ENCODE results near the gene EVL. TPM values are rescaled to one million over a fixed set of nuclear protein-coding genes. Genes with fewer than 3 reads are reported as not detected.

EVL gene
- polyA plus RNA-seq, 2 of the 4 experiments (the other 2 are of a cell fraction), result 14.8 to 32.9 TPM

- FAIRE-seq (no peak), ATAC-seq (no peak), DNase-seq (ENCODE audit: low read depth in 1 of 2, low spot score in 1 of 2) (no peak)
- no peak overlapping the region for H3K4me2 ChIP-seq
- H3K4me1 ChIP-seq, result no peaks in the 10 kb centered on the region
- no peak for TF ChIP-seq GATA3 (IDR thresholded peaks at IDR 0.05; ENCODE audit: borderline replicate concordance)
- TF ChIP-seq POLR2A (IDR thresholded peaks at IDR 0.05; ENCODE audit: low read length), result no peak
- no peak for TF ChIP-seq NFE2L2 (conservative IDR thresholded peaks at IDR 0.05; ENCODE audit: low read length)
- no peak for TF ChIP-seq CBX2 (IDR thresholded peaks at IDR 0.05; ENCODE audit: borderline replicate concordance, low read depth)
- TF ChIP-seq HMGXB4 (CRISPR knock-in tag; IDR thresholded peaks at IDR 0.05; ENCODE audit: borderline replicate concordance), result no peak
- TF ChIP-seq NPAS2 (CRISPR knock-in tag; IDR thresholded peaks at IDR 0.05; ENCODE audit: borderline replicate concordance), result no peak
- no peak for TF ChIP-seq CTCF (IDR thresholded peaks at IDR 0.05)
- no peak for TF ChIP-seq ESRRA (IDR thresholded peaks at IDR 0.05; ENCODE audit: borderline replicate concordance, low read length)
- no peak for TF ChIP-seq ZC3H11A (IDR thresholded peaks at IDR 0.05)
- TF ChIP-seq FOXS1 (CRISPR knock-in tag; IDR thresholded peaks at IDR 0.05), result no peak
- no peak for TF ChIP-seq RAD21 (conservative IDR thresholded peaks at IDR 0.05 in 1 of 2, IDR thresholded peaks at IDR 0.05 in 1 of 2)
- TF ChIP-seq MAFK (IDR thresholded peaks at IDR 0.05; ENCODE audit: partially characterized antibody), result no peak
- no peak for TF ChIP-seq REST (IDR thresholded peaks at IDR 0.05)
- ChIA-PET CTCF (interaction anchor here (1.0 to 9.1 kb wide), 3 partner anchors 23 to 102 kb away, joined by 3 to 52 read pairs (median 5); no protein-coding TSS in a partner anchor), POLR2A (no interaction called here)
- no peak overlapping the region for H3K4me3 ChIP-seq
- H3K27ac ChIP-seq, result no peak overlapping the region
- 97% methylated on average over 6 of the region's 6 CpGs for WGBS (ENCODE audit: missing lambda C conversion rate)
- no peaks in the 10 kb centered on the region for H3K9me3 ChIP-seq
These were observed 20.2 kb downstream of the EVL start for GRCh38 chr14:100085462-100085861.

- H3K9me3 ChIP-seq, result no peaks in the 10 kb centered on the region
- no peaks in the 10 kb centered on the region for H3K4me1 ChIP-seq
- no peak overlapping the region for H3K4me2 ChIP-seq
- DNase-seq (ENCODE audit: low read depth in 1 of 2, low spot score in 1 of 2), result no peak
- ChIA-PET POLR2A (no interaction called here), CTCF (interaction anchor here (1.0 to 9.1 kb wide), 4 partner anchors 10 to 103 kb away, joined by 3 to 52 read pairs (median 4); no protein-coding TSS in a partner anchor)
- WGBS (ENCODE audit: missing lambda C conversion rate), result 95% methylated on average over 5 of the region's 5 CpGs
- no peak overlapping the region for H3K27ac ChIP-seq
- no peak for FAIRE-seq
- no peak for ATAC-seq
- H3K4me3 ChIP-seq, result no peak overlapping the region
- no peak for TF ChIP-seq MYC (IDR thresholded peaks at IDR 0.05; ENCODE audit: borderline replicate concordance, low read length)
- TF ChIP-seq ATOH8 (CRISPR knock-in tag; IDR thresholded peaks at IDR 0.05; ENCODE audit: low read depth), result no peak
- TF ChIP-seq FOXS1 (CRISPR knock-in tag; IDR thresholded peaks at IDR 0.05), result no peak
- no peak for TF ChIP-seq PBX3 (IDR thresholded peaks at IDR 0.05)
- no peak for TF ChIP-seq NFE2L2 (conservative IDR thresholded peaks at IDR 0.05; ENCODE audit: low read length)
- TF ChIP-seq HOXA7 (CRISPR knock-in tag; IDR thresholded peaks at IDR 0.05), result no peak
- TF ChIP-seq PHF8 (IDR thresholded peaks at IDR 0.05; ENCODE audit: borderline replicate concordance, low read depth), result no peak
- TF ChIP-seq EHMT2 (IDR thresholded peaks at IDR 0.05; ENCODE audit: low read depth), result no peak
- no peak for TF ChIP-seq HOXB5 (CRISPR knock-in tag; IDR thresholded peaks at IDR 0.05)
- no peak for TF ChIP-seq ELK1 (IDR thresholded peaks at IDR 0.05; ENCODE audit: low read depth, low read length)
- no peak for TF ChIP-seq TFCP2L1 (CRISPR knock-in tag; IDR thresholded peaks at IDR 0.05)
- no peak for TF ChIP-seq REST (IDR thresholded peaks at IDR 0.05)
These were observed 21.1 kb downstream of the EVL start for GRCh38 chr14:100086361-100086760.
